Mesenchymal stem cell (in vitro differentiated cells and primary cell): ENCODE data around the gene REP15.
A peak's percentile ranks its signal among the peaks of the same experiment; 100 is the strongest.

Experiments
- DNase-seq: peaks from one replicate; pipeline ENCODE4 v3.0.0-alpha.2; 2013
- H2AFZ ChIP-seq: one replicate; pipeline ENCODE4 v1.6.1; 2013; ENCODE audit warnings: low read depth, mild to moderate bottlenecking, control low read depth, inconsistent platforms, low read length, moderate library complexity
- H2AK5ac ChIP-seq: 2 replicates; pipeline ENCODE4 v1.6.1; 2013; ENCODE audit warnings: low read length, moderate library complexity, mild to moderate bottlenecking, inconsistent platforms; ENCODE audit not compliant: severe bottlenecking
- H2BK120ac ChIP-seq: one replicate; pipeline ENCODE4 v1.6.1; 2013; ENCODE audit warnings: low read depth, mild to moderate bottlenecking, inconsistent platforms, low read length, moderate library complexity
- H2BK12ac ChIP-seq, 2 experiments: one replicate each; pipeline ENCODE4 v1.6.1; 2013; ENCODE audit warnings: inconsistent platforms in 2 of 2, low read length in 2 of 2, mild to moderate bottlenecking in 2 of 2, moderate library complexity in 2 of 2, control low read depth in 1 of 2
- H2BK15ac ChIP-seq: one replicate; pipeline ENCODE4 v1.6.1; 2013; ENCODE audit warnings: mild to moderate bottlenecking, low read depth, inconsistent platforms; ENCODE audit not compliant: poor library complexity, severe bottlenecking
- H2BK5ac ChIP-seq: 2 replicates; pipeline ENCODE4 v1.6.1; 2013; ENCODE audit warnings: low read depth, mild to moderate bottlenecking, low read length, control low read depth, inconsistent platforms; ENCODE audit not compliant: poor library complexity, severe bottlenecking
- H3K14ac ChIP-seq, 2 experiments: one replicate each; pipeline ENCODE4 v1.6.1; 2013; ENCODE audit warnings: inconsistent platforms in 2 of 2, low read length in 2 of 2, control low read depth in 1 of 2, mild to moderate bottlenecking in 1 of 2, moderate library complexity in 1 of 2
- H3K18ac ChIP-seq, 2 experiments: one replicate each; pipeline ENCODE4 v1.6.1; 2013; ENCODE audit warnings: inconsistent platforms in 2 of 2, low read length in 2 of 2, control low read depth in 1 of 2, low read depth in 1 of 2, mild to moderate bottlenecking in 1 of 2
- H3K23ac ChIP-seq, 2 experiments: one replicate each; pipeline ENCODE4 v1.6.1; 2013; ENCODE audit warnings: inconsistent platforms in 2 of 2, low read length in 2 of 2, mild to moderate bottlenecking in 2 of 2, moderate library complexity in 2 of 2, control low read depth in 1 of 2
- H3K27ac ChIP-seq: 2 replicates; pipeline ENCODE4 v1.5.1; 2013; ENCODE audit warnings: mild to moderate bottlenecking, moderate library complexity, low read length, control low read depth, inconsistent platforms; ENCODE audit not compliant: poor library complexity, severe bottlenecking
- H3K27me3 ChIP-seq, 2 experiments: 2 replicates each; pipeline versions ENCODE4 v1.6.1 to v1.7.0; 2013; ENCODE audit warnings: low read length in 2 of 2, mild to moderate bottlenecking in 2 of 2, moderate library complexity in 2 of 2, control low read depth in 1 of 2, inconsistent platforms in 1 of 2; ENCODE audit not compliant: control insufficient read depth in 1 of 2, insufficient read depth in 1 of 2
- H3K36me3 ChIP-seq, 2 experiments: 2 replicates each; pipeline versions ENCODE4 v1.6.1 to v1.7.0; 2013; ENCODE audit warnings: low read length in 2 of 2, control low read depth in 1 of 2, inconsistent platforms in 1 of 2, low read depth in 1 of 2, mild to moderate bottlenecking in 1 of 2; ENCODE audit not compliant: insufficient read depth in 2 of 2, control insufficient read depth in 1 of 2
- H3K4ac ChIP-seq, 2 experiments: one replicate each; pipeline ENCODE4 v1.6.1; 2013; ENCODE audit warnings: inconsistent platforms in 2 of 2, low read length in 2 of 2, mild to moderate bottlenecking in 2 of 2, moderate library complexity in 2 of 2, control low read depth in 1 of 2, low read depth in 1 of 2
- H3K4me1 ChIP-seq: 2 replicates; pipeline ENCODE4 v1.6.1; 2013; ENCODE audit warnings: low read depth, low read length, control low read depth; ENCODE audit not compliant: control insufficient read depth, insufficient read depth
- H3K4me2 ChIP-seq: 2 replicates; pipeline ENCODE4 v1.6.1; 2013; ENCODE audit warnings: low read length, mild to moderate bottlenecking, inconsistent platforms; ENCODE audit not compliant: poor library complexity, severe bottlenecking
- H3K4me3 ChIP-seq, 2 experiments: 2 replicates each; pipeline versions ENCODE4 v1.5.1 to v1.7.0; 2013; ENCODE audit warnings: low read length in 2 of 2, mild to moderate bottlenecking in 2 of 2, control low read depth in 1 of 2, low read depth in 1 of 2; ENCODE audit not compliant: insufficient read depth in 1 of 2
- H3K79me1 ChIP-seq: replicated peaks from 2 replicates; pipeline ENCODE4 v1.6.1; 2013; ENCODE audit warnings: mild to moderate bottlenecking, control low read depth, low read length, inconsistent platforms; ENCODE audit not compliant: poor library complexity, severe bottlenecking
- H3K9ac ChIP-seq: 2 replicates; pipeline ENCODE4 v1.7.0; 2013; ENCODE audit warnings: mild to moderate bottlenecking, low read length, moderate library complexity
- H3K9me3 ChIP-seq: 2 replicates; pipeline ENCODE4 v1.7.0; 2013; ENCODE audit warnings: mild to moderate bottlenecking, low read length; ENCODE audit not compliant: control insufficient read depth
- H4K8ac ChIP-seq: one replicate; pipeline ENCODE4 v1.6.1; 2013; ENCODE audit warnings: inconsistent platforms, mild to moderate bottlenecking, low read length, moderate library complexity
- H4K91ac ChIP-seq: one replicate; pipeline ENCODE4 v1.6.1; 2013; ENCODE audit warnings: mild to moderate bottlenecking, low read length, inconsistent platforms
- WGBS: methylation state at CpG from one replicate; pipeline ENCODE4 v1.1.7; 2013; ENCODE audit warnings: mixed read lengths; 5-methylcytosine and 5-hydroxymethylcytosine counted together

Gene REP15

DNA sequence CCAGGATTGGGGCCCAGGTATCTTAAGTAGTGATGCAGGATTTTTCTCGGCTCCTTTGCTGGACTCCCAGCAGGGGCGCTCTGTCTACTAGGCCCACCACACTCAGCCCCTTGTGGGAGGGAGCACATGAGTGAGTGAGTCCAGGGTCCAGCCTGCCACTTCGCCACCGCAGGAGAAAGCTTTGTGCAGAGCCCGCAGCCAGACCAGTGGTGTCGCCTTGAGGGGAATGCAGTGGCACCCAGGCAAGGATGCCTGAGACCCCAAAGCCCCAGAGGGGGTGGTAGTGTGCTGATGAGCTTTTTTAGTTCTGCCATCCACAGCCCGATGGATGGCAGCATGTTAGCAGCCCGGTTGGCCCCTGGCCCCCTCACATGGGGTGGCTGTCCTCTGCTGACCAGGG lies 9.0 kb downstream of the REP15 start:
- no peaks in the 10 kb centered on the region for H3K36me3 ChIP-seq
- H3K4me2 ChIP-seq = no peak overlapping the region
- H2BK120ac ChIP-seq = no peak overlapping the region

DNA sequence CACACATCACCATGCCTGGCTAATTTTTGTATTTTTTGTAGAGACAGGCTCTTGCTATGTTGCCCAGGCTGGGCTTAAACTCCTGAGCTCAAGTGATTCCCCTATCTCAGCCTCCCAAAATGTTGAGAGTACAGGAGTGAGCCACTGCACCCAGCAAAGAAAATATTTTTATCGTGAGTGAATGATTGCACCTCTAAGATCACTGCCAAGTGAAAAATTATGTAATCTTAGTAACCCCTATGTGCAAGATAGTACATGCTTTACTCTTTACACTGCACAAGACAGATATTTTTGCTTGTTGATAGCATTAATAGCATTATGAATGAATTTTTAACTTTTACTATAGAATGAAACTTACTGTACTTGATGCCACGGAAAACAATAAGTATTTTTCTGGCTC lies 11.0 kb downstream of the REP15 start:
- Histone ChIP-seq H2AFZ (no peak overlapping the region), H4K8ac (no peak overlapping the region), H3K4me3 (no peak overlapping the region), H4K91ac (no peak overlapping the region), H2BK15ac (no peak overlapping the region), H3K18ac (no peak overlapping the region), H3K9ac (no peak overlapping the region), H2BK120ac (no peak overlapping the region), H3K27ac (no peak overlapping the region), H3K4me1 (no peaks in the 10 kb centered on the region), H3K27me3 (no peaks in the 10 kb centered on the region), H2AK5ac (no peak overlapping the region), H3K36me3 (no peaks in the 10 kb centered on the region), H3K14ac (no peak overlapping the region), H3K9me3 (no peaks in the 10 kb centered on the region), H3K79me1 (peaks cover 3% of the 10 kb centered on the region), H3K23ac (no peak overlapping the region), H3K4me2 (no peak overlapping the region), H2BK5ac (no peak overlapping the region), H2BK12ac (no peak overlapping the region), H3K4ac (no peak overlapping the region)
- 100% methylated on average over 1 of the region's 2 CpGs for WGBS
- no peak for DNase-seq

More for the DNA sequence above, 9.0 kb downstream of the REP15 start:
- H3K27ac ChIP-seq = no peak overlapping the region
- H2BK5ac ChIP-seq = no peak overlapping the region
- no peak overlapping the region for H3K4me3 ChIP-seq
- no peak overlapping the region for H4K8ac ChIP-seq
- no peak overlapping the region for H3K4ac ChIP-seq
- no peak overlapping the region for H3K14ac ChIP-seq
- no peak overlapping the region for H2AFZ ChIP-seq
- H2BK12ac ChIP-seq = no peak overlapping the region
- H3K18ac ChIP-seq = no peak overlapping the region
- H2BK15ac ChIP-seq = no peak overlapping the region
- no peak overlapping the region for H3K9ac ChIP-seq
- peak overlapping the region in 1 of 2 experiments; percentile 77 for H3K23ac ChIP-seq
- H3K9me3 ChIP-seq = no peaks in the 10 kb centered on the region
- peak overlapping the region; percentile 11 for H4K91ac ChIP-seq
- no peak for DNase-seq
- H3K79me1 ChIP-seq = no peaks in the 10 kb centered on the region
- H3K27me3 ChIP-seq = no peaks in the 10 kb centered on the region
- H2AK5ac ChIP-seq = no peak overlapping the region
- H3K4me1 ChIP-seq = no peaks in the 10 kb centered on the region
- 68% methylated on average over 8 of the region's 8 CpGs for WGBS

DNA sequence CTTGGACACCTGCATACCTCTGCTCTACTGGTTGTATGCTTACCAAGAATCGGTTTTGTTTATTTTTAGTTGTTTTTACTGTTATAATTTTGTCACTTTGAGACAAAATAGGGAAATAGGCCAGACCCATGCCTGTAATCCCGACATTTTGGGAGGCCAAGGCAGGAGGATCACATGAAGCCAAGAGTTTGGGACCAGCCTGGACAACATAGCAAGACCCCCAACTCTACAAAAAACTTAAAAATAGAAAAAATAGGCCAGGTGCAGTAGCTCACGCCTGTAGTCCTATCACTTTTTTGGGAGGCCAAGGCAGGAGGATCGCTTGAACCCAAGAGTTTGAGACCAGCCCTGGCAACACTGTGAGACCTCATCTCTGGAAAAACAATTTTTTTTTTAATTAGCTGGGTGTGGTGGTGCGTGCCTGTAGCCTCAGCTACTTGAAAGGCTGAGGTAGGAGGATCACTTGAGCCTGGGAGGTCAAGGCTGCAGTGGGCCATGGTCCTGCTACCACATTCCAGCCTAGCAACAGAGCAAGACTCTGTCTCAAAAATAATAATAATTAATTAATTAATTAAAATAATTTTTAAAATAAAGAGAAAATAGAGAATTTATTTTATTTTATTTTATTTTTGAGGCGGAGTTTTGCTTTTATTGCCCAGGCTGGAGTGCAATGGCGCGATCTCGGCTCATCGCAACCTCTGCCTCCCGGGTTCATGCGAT lies 13.1 kb downstream of the REP15 start:
- H3K4me1 ChIP-seq = peaks cover 6% of the 10 kb centered on the region
- H4K91ac ChIP-seq = no peak overlapping the region
- no peak overlapping the region for H3K23ac ChIP-seq
- no peak overlapping the region for H4K8ac ChIP-seq
- no peak overlapping the region for H3K18ac ChIP-seq
- H2AFZ ChIP-seq = no peak overlapping the region
- no peak for DNase-seq
- no peak overlapping the region for H3K27ac ChIP-seq
- no peak overlapping the region for H2BK120ac ChIP-seq
- H3K9ac ChIP-seq = peak overlapping the region; percentile 97
- 97% methylated on average over 11 of the region's 12 CpGs for WGBS
- no peak overlapping the region for H2AK5ac ChIP-seq
- no peaks in the 10 kb centered on the region for H3K9me3 ChIP-seq
- H2BK15ac ChIP-seq = no peak overlapping the region
- H3K4me2 ChIP-seq = no peak overlapping the region
- H3K14ac ChIP-seq = no peak overlapping the region
- H3K79me1 ChIP-seq = peaks cover 7% of the 10 kb centered on the region
- H2BK12ac ChIP-seq = no peak overlapping the region
- H3K27me3 ChIP-seq = no peaks in the 10 kb centered on the region
- H3K4ac ChIP-seq = no peak overlapping the region
- H3K36me3 ChIP-seq = peaks cover 5 to 11% of the 10 kb centered on the region in 2 experiments
- peak overlapping the region in 1 of 2 experiments; percentile 99 for H3K4me3 ChIP-seq
- no peak overlapping the region for H2BK5ac ChIP-seq

- H3K4me1 ChIP-seq = peaks cover 6% of the 10 kb centered on the region
- H2BK15ac ChIP-seq = no peak overlapping the region
- peaks cover 11% of the 10 kb centered on the region in 2 experiments for H3K36me3 ChIP-seq
- H2BK12ac ChIP-seq = no peak overlapping the region
- no peaks in the 10 kb centered on the region for H3K27me3 ChIP-seq
- H3K14ac ChIP-seq = no peak overlapping the region
- H2AFZ ChIP-seq = peak overlapping the region; percentile 39
- no peak overlapping the region for H2BK120ac ChIP-seq
- peak overlapping the region; percentile 79 for H3K4me2 ChIP-seq
- peak overlapping the region; percentile 78 for H4K8ac ChIP-seq
- no peak overlapping the region for H2BK5ac ChIP-seq
- no peak overlapping the region for H4K91ac ChIP-seq
- peak overlapping the region; percentile 99 for H3K4me3 ChIP-seq
- H3K79me1 ChIP-seq = peaks cover 7% of the 10 kb centered on the region
- peak overlapping the region in 1 of 2 experiments; percentile 88 for H3K4ac ChIP-seq
- H2AK5ac ChIP-seq = no peak overlapping the region
- no peak for DNase-seq
- H3K23ac ChIP-seq = no peak overlapping the region
- peak overlapping the region; percentile 72 to 84 for H3K18ac ChIP-seq
- peak overlapping the region; percentile 93 for H3K27ac ChIP-seq
- WGBS = 58% methylated on average over 22 of the region's 24 CpGs
- H3K9ac ChIP-seq = peak overlapping the region; percentile 97
- H3K9me3 ChIP-seq = no peaks in the 10 kb centered on the region
Measured at GRCh38 chr12:27709932-27710591, 13.8 kb downstream of the REP15 start.
